Esophagus muscularis mucosa (tissue), 4 donors: Measurements from ENCODE around the gene LIMCH1.

Source experiments
- CTCF ChIP-seq, 3 experiments: fragments of 200-600 bp in 2 of 3; fragments of 450-650 bp in 1 of 3; sonication (generic) in 2 of 3; IDR thresholded peaks; one replicate each; pipeline ENCODE4 v1.5.1; 2017 to 2019; ENCODE audit warnings: antibody characterized with exemption in 3 of 3, mild to moderate bottlenecking in 2 of 3, moderate library complexity in 1 of 3
- EP300 ChIP-seq: sonication (generic); formaldehyde crosslinking; IDR thresholded peaks from one replicate; pipeline ENCODE4 v1.6.1; 2017; ENCODE audit warnings: antibody characterized with exemption
- POLR2A ChIP-seq: fragments of 450-650 bp; IDR thresholded peaks from one replicate; pipeline ENCODE4 v1.6.1; 2017; ENCODE audit warnings: antibody characterized with exemption, moderate library complexity, mild to moderate bottlenecking, low read depth
- POLR2AphosphoS5 ChIP-seq, 2 donors: sonication (generic); formaldehyde crosslinking; IDR thresholded peaks; one replicate each; pipeline ENCODE4 v1.6.1; 2017; ENCODE audit warnings: antibody characterized with exemption in 2 of 2

- TF ChIP-seq POLR2A = no peak
- TF ChIP-seq CTCF (IDR thresholded peaks at IDR 0.05) = no peak
- TF ChIP-seq POLR2AphosphoS5 (IDR thresholded peaks at IDR 0.05) = no peak
- no peak for TF ChIP-seq EP300
Observed at GRCh38 chr4:41524425-41524824, 13.5 kb upstream of the LIMCH1 start.
